ENCODE measurements around the gene SLC2A9.

GRCh38 chr4:9926586-9926985, 94.7 kb downstream of the SLC2A9 start:
- TF ChIP-seq POLR2A (IDR thresholded peaks at IDR 0.05; ENCODE audit: low read length): no peak
- TF ChIP-seq GATA1 (IDR thresholded peaks at IDR 0.05; ENCODE audit: low read depth, low read length): no peak

All from erythroblast (primary cell).